Thoracic aorta (tissue), 2 donors: ENCODE data around the gene IGF2. TPM values are rescaled to one million over a fixed set of nuclear protein-coding genes. Genes with fewer than 3 reads are reported as not detected.

Experiments
- ATAC-seq: fragments of 150-250 bp; one replicate; pipeline ENCODE4 v1.8.0; 2017; ENCODE audit warnings: low read depth; ENCODE audit not compliant: insufficient number of reproducible peaks, low FRiP score
- DNase-seq: peaks from one replicate; pipeline ENCODE4 v3.0.0-alpha.2; 2020; ENCODE audit warnings: low spot score
- H3K27ac ChIP-seq, 2 donors: fragments of 200-600 bp; sonication (generic); 1 replicate in 1 of 2; 2 replicates in 1 of 2; pipeline ENCODE4 v1.5.1; 2016; ENCODE audit warnings: mild to moderate bottlenecking in 2 of 2, moderate library complexity in 2 of 2
- H3K27me3 ChIP-seq: fragments of 200-600 bp; sonication (generic); replicated peaks from 2 replicates; pipeline ENCODE4 v1.6.0; 2016; ENCODE audit warnings: mild to moderate bottlenecking; ENCODE audit not compliant: insufficient read depth
- H3K36me3 ChIP-seq: fragments of 200-600 bp; sonication (generic); one replicate; pipeline ENCODE4 v1.5.1; 2016
- H3K4me1 ChIP-seq, 2 donors: fragments of 200-600 bp; sonication (generic); 1 replicate in 1 of 2; 2 replicates in 1 of 2; pipeline versions ENCODE4 v1.5.1 to v1.6.0; 2016; ENCODE audit warnings: low read depth in 2 of 2, mild to moderate bottlenecking in 1 of 2; ENCODE audit not compliant: control insufficient read depth in 1 of 2
- H3K4me3 ChIP-seq: fragments of 200-600 bp; sonication (generic); 2 replicates; pipeline ENCODE4 v1.5.1; 2016; ENCODE audit warnings: mild to moderate bottlenecking
- H3K9me3 ChIP-seq: fragments of 200-600 bp; sonication (generic); 2 replicates; pipeline ENCODE4 v1.5.1; 2016
- CTCF ChIP-seq: fragments of 200-600 bp; sonication (generic); IDR thresholded peaks from one replicate; pipeline ENCODE4 v1.5.1; 2019; ENCODE audit warnings: antibody characterized with exemption
- total RNA-seq, 2 donors: library from RNA; depleted of rRNA; stranded (reverse); fragments of >200 nt; gene quantifications; one replicate each; pipeline versions ENCODE4 v1.1.0 to v1.2.3, GENCODE V29; 2016

Gene IGF2
- total RNA-seq, 2 donors from 2014 or later = 31.7 to 39.4 TPM

- Histone ChIP-seq H3K4me1 (no peaks in the 10 kb centered on the region), H3K27me3 (no peaks in the 10 kb centered on the region), H3K9me3 (no peaks in the 10 kb centered on the region), H3K27ac (no peak overlapping the region), H3K4me3 (no peak overlapping the region), H3K36me3 (no peaks in the 10 kb centered on the region)
- no peak for TF ChIP-seq CTCF
- ATAC-seq (no peak), DNase-seq (no peak)
These were observed 35.2 kb upstream of the IGF2 start for GRCh38 chr11:2174361-2174760.

GRCh38 chr11:2173761-2174160 is 34.6 kb upstream of the IGF2 start:
- DNase-seq (no peak), ATAC-seq (no peak)
- H3K27me3 ChIP-seq = no peaks in the 10 kb centered on the region

GRCh38 chr11:2173150-2173693 is 34.0 kb upstream of the IGF2 start:
- H3K9me3 ChIP-seq = no peaks in the 10 kb centered on the region
- no peak for TF ChIP-seq CTCF
- no peaks in the 10 kb centered on the region for H3K4me1 ChIP-seq
- DNase-seq = no peak
- no peak overlapping the region for H3K27ac ChIP-seq
- no peaks in the 10 kb centered on the region for H3K27me3 ChIP-seq
- no peak overlapping the region for H3K4me3 ChIP-seq
- ATAC-seq = no peak
- no peaks in the 10 kb centered on the region for H3K36me3 ChIP-seq

More at GRCh38 chr11:2173761-2174160, 34.6 kb upstream of the IGF2 start:
- Histone ChIP-seq H3K4me3 (no peak overlapping the region), H3K9me3 (no peaks in the 10 kb centered on the region), H3K4me1 (no peaks in the 10 kb centered on the region), H3K36me3 (no peaks in the 10 kb centered on the region), H3K27ac (no peak overlapping the region)
- no peak for TF ChIP-seq CTCF

- Histone ChIP-seq H3K36me3 (no peaks in the 10 kb centered on the region), H3K9me3 (no peaks in the 10 kb centered on the region), H3K4me3 (no peak overlapping the region), H3K4me1 (no peaks in the 10 kb centered on the region), H3K27ac (no peak overlapping the region), H3K27me3 (no peaks in the 10 kb centered on the region)
- no peak for DNase-seq
- TF ChIP-seq CTCF = no peak
- no peak for ATAC-seq
These were observed 33.5 kb upstream of the IGF2 start for GRCh38 chr11:2172676-2173075.

- Histone ChIP-seq H3K4me1 (no peaks in the 10 kb centered on the region), H3K9me3 (no peaks in the 10 kb centered on the region), H3K27me3 (no peaks in the 10 kb centered on the region), H3K36me3 (no peaks in the 10 kb centered on the region), H3K27ac (no peak within 1 kb of the TSS), H3K4me3 (no peak within 1 kb of the TSS)
- no peak for ATAC-seq
- no peak for DNase-seq
- no peak for TF ChIP-seq CTCF
These were observed 32.4 kb upstream of the IGF2 start, which contains the start of gene TH for GRCh38 chr11:2171591-2172003. TH (minus strand) TSS chr11:2171815; CDS start chr11:2171786, 29 bp downstream.
